Right ventricle myocardium superior (tissue), 1 donor: Measurements from ENCODE around the gene SAC3D1. TPM values are rescaled to one million over a fixed set of nuclear protein-coding genes. Genes with fewer than 3 reads are reported as not detected.
A peak's percentile ranks its signal among the peaks of the same experiment; 100 is the strongest.

Source experiments
- ATAC-seq: fragments of 200-7000 bp; cut with Tn5 transposase; one replicate; pipeline ENCODE4 v1.9.1; 2020; ENCODE audit warnings: mild to moderate bottlenecking; ENCODE audit not compliant: poor library complexity
- DNase-seq: peaks from one replicate; pipeline ENCODE4 v3.0.0-alpha.2; 2020
- intact Hi-C: fragments of 100-400 bp; cut with DNase I; formaldehyde crosslinking; loops from one replicate; pipeline ENCODE4 v1.11.2; 2022
- total RNA-seq: library from RNA; stranded (reverse); fragmentation: NEBNext Ultra II Directional; extraction: Animal tissue kit (Norgen Biotek cat#: 25700); gene quantifications from one replicate; pipeline ENCODE4 v1.2.1, GENCODE V29; 2021
- donor health status: DM: no; HTN: yes; CAD: no; lungs with severe emphysema.

SAC3D1 gene
- total RNA-seq, 1 donor from 2014 or later, result 7.8 TPM

DNA sequence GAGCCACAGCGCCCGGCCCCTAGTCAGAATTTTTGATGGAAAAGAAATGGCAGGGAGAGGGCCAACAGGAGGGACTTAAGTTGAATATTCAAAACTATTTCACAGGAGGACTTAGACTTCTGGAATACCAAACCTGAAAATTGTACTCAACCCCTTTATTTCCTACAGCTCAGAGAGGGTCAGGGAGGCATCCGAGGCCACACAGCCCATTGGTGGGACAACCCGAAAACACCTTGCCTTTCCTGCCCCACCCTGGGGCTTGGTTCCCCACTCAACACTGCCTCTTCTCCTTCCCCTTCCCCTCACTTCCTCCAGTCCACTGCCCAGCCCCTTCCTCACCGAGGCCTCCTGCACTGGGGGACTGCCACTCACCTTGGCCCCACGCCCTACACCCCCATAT lies 16.0 kb downstream of the SAC3D1 start:
- ATAC-seq (no peak), DNase-seq (no peak)
- intact Hi-C loops, result no loop called here

DNA sequence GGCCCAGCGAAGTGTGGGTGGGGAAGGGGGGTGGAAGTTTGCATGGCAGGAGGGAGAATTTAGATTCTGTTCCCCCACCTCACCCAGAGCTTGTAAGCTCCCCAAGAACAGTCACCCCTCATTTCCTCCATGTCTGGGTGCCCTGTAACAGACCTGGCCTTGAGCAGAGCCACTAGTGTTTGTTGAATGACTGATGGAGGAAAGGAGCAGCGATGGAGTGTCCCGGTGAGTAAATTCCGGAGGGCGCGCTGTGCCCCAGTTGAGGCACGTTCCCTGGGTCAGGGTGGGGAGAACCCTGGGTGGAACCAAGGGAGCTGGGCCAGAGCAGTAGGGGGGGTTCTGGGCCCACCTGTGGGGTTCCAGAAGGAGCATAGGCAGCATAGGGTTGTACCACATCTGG lies 16.5 kb downstream of the SAC3D1 start:
- no peak for DNase-seq
- intact Hi-C loops, result no loop called here
- no peak for ATAC-seq

DNA sequence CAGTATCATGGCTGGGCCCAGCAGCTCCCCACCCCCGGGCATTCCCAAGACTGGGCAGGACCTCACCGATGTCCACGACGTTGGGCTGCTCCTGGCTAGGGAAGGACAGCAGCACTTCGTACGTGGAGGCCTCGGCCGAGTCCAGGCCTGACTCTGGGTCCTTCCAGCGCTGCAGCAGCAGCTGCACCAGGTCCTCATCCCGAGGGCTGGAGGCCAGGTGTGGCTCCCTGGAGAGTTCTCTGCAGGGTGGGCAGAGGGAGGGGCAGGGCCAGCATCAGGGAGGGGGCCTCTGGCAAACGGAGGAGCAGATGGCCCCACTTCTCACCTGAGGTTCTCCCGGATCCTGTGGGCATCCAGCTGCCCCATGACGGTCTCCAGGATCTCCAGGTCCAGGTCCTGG lies 17.0 kb downstream of the SAC3D1 start:
- no peak for DNase-seq
- intact Hi-C loops, result no loop called here
- no peak for ATAC-seq

DNA sequence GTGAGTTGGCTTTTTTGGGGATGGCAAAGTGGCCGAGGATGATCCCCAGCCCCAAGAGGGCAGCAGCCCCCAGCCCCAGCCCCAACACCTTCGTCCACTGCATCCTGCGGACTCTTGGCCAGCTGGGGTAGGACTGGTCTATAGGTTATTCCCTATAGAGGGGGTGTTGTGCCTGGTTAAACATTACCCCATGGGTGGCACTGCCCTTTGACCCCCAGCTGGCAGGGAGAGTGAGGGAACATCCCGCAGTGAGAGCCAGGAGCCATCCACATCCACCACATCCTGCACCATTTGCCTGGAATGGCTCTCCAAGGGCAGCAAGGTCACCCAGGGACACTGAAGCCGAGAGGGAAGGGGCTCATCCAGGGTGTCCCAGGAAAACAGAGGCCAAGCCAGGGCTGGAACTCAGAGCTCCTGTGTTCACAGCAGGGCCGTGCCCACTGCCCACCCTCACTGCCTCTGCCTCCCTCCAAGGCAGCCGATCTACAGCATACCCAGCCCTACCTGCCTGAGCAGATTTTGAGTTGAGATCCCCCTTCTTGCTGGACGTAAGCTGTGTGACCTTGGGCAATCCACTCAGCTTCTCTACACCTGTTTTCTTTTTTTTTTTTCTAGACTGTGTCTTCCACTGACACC lies 17.5 kb downstream of the SAC3D1 start, which contains the start of gene NAALADL1:
NAALADL1 (minus strand) TSS at position 135 of the 636 bp plus-strand sequence; CDS start at position 103, 32 bp downstream.
- intact Hi-C loops, result no loop called here
- ATAC-seq, result no peak
- no peak for DNase-seq

DNA sequence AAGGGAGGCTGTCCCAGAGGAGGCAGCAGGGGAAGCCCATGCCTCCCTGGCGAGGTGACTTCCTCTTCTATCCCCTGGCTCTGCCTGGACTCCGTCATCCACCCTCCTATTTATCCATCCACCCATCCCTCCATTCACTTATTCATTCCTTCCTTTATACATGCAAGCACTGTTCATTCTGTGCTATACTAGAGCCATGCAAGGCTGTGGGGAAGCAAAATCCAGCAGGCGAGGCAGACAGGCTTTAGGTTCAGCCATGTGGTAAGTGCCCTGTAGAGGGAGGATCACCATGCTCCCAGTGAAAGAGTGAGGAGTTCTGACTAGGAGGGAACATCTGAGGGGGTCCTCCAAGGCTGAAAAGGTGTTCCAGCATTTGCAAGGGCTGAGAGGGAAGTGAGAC lies 18.5 kb downstream of the SAC3D1 start:
- no peak for ATAC-seq
- DNase-seq, result no peak
- intact Hi-C loops, result no loop called here

DNA sequence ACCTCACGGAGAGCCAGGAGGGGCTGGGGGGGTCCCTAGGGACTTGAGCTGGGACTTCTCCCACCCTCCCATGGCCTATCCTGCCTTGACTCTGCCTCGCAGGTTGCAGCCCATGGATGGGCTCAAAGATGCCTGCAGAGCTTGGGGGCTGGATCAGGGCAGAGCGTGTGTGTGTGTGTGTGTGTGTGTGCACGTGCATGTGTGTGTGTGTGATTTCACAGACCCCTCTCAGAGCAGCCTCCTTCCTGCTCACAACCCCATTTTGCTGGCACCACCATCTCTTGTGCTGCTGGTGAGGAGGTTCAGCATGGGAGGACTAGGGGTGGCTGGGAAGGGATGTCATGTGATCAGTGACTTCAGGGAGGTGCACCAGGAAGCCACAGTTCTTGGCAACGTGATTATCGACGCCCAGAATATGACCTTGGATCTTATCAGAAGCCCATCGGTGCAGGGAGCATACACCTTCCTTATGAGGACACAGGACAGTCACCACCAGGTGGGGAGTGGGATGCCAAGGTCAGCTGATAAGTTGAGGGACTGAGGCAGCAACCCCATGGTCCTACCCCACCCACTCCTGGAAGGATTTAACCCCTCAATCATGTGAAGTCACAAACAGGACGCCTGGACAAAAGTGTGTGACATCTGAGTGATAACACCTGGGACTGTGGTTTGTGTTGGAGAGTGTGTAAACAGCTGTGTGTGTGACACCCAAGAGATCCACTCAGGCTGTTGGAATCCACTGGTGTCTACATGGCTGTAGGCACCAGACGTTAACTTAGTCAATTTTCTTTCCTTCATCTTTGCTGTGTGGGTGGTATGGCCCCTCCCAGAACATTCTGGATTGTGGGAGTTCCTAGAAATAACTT lies 19.2 kb downstream of the SAC3D1 start:
- intact Hi-C loops, result no loop called here
- DNase-seq (no peak), ATAC-seq (no peak)

DNA sequence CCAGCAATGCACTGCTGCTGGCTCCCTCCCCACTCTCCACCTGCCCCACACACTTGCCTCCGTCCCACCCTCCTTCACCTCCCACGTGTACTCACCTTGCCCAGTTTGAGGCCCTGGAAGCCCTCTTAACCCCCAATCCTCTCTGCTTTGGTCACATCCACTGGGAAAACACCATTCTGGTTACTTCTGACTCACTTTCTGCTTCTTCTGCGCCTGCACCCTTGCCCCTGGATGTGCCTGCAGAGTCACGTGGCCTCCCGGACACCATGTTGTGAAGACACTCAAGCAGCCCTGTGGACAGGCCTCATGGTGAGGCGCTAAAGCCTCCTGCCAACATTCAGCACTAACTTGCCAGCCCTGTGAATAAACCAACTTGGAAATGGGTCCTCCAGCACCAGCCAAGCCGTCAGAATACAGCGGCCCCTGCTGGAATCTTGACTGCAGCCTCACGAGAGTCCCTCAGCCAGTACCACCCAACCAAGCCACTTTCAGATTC lies 20.0 kb downstream of the SAC3D1 start:
- intact Hi-C loops, result no loop called here
- ATAC-seq (no peak), DNase-seq (no peak)

DNA sequence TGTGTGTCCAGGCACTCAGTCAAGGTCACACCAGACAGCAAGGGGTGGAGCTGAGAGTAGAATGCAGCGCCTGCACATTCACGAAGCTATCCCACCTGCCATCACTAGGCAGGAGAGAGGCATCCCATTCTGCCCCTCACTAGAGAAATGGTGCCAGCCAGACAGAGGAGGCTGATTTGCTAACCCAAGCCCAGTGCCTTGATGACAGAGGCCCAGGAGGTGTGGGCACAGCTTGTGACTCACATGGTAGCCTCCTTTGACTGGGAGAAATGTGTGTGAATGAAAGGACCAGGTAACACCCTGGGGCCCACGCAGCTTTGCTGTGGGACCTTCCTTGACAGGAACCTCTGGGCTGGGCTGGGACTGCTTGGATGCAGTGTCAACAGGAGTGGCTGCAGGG lies 22.5 kb downstream of the SAC3D1 start:
- ATAC-seq (no peak), DNase-seq (no peak)

DNA sequence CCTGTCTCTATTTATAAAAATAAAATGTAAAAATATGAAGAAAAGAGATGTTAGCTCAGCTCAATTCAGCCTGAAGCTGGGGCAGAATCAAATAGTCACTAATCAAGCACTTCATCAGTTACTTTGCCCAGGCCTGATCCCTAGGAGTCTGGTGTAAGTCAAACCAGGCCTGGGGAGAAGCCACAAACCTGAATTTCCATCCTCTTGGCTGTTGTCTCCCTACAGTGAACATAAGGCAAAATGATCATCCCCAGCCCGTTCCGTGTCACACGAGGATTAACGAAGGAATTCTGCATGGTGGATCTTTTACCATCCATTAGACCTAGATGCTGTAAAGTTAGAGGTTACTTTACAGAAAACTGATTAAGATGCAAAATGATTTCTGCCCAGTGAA lies 23.8 kb downstream of the SAC3D1 start:
- ATAC-seq (no peak), DNase-seq (no peak)
- intact Hi-C loops, result no loop called here

More for the DNA sequence above, 22.5 kb downstream of the SAC3D1 start:
- intact Hi-C loops, result no loop called here

DNA sequence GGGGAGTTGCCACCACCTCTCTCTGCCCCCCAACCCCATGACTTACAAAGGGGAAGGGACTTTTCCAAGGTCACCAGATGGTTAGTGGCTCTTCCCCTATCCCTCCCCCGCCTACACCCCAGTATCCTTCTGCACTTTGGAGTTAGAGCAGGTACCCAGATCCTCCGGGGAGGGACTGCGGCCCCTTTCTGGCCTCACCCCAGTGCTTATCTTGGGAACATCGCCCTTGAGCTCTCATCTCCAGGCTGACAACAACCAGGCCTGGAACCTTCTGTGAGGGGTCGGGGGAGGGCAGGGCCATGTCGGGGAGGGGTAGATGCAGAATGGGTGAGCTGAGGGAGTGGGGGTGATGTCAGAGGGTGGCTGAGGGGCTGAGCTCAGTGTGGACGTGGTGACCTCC lies 24.8 kb downstream of the SAC3D1 start:
- DNase-seq (no peak), ATAC-seq (no peak)
- intact Hi-C loops, result no loop called here

DNA sequence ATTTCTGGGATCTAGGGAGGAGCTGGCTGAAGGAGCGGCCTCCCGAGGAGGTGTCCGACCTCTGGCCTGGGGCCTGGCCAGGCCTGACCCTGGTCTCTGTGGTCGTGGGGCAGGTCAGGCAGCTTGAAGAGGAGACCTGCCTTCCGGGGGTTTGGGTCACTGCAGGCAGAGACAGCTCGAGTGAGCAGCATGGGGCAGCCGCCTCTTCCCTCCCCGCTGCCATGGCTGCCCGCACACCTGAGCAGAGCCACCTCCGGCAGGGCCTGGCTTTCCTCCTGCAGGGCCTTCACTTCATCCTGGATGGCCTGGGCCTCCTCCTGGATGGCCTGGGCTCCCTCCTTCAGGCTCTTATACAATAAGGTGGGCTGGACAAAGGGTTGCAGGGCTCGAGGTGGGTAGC lies 25.3 kb downstream of the SAC3D1 start:
- ATAC-seq, result no peak
- DNase-seq, result no peak

DNA sequence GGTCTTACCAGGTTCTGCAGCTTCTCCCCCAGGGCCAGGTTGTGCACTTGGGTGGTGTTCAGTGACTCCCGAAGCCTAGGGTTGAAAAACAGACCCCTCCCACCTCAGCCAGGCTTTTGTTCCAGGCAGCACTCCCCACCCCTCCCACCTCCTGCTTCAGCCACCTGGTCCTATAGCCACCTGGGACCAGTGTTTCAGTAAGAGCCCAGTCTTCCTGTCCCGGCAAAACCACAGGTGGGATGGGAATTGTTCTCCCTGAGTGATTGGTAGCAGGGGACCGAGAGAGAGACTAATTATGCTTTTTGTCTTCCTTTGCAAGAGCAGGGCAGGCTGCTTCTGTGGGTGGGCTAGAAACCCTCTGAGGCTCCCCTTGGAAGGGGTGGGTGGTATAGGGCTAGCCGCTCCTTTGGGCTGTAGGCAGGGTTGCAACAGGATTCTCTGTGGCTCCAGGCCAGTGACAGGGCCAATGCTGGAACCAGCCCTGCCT lies 25.8 kb downstream of the SAC3D1 start:
- no peak for DNase-seq
- intact Hi-C loops, result no loop called here
- no peak for ATAC-seq

More for the DNA sequence above, 25.3 kb downstream of the SAC3D1 start:
- intact Hi-C loops, result no loop called here

DNA sequence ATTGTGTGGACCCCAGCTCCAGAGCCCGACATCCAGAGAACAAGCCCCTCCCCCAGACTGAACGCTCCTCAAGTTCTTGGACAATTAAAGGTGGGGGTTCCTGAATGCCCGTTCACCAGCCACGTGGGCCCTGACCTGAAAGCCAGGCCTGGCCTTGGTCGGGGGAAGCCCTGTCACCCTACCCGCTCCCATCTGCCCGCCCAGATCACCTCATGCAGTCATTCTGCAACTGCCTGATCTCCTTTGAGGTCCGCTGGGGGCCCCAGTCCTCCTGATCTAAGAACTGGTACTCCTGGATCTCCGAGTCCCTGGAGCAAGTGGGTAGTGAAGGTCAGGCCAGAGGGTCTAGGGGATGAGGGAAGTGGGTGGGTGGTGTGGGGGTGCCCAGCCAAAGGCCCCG lies 26.4 kb downstream of the SAC3D1 start:
- intact Hi-C loops, result no loop called here
- DNase-seq, result no peak
- ATAC-seq, result no peak

DNA sequence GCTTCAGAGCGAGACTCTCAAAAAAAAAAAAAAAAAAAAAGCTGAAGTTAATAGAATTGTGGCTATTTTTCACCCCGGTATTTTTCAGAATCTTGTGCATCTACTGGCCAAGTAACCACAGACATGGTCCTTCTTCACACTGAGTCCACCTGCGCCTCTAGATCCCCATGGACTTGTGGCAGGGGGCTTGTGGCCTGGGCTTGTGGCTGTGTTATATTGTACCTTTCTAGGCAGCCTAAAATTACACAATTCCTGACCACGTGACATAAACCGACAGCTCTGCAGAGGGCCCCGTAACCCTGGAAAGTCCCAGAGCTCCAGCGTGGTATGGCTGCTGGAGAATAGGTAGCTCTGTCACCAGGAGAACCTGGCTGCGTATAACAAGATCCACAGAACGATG lies 28.2 kb downstream of the SAC3D1 start:
- intact Hi-C loops, result no loop called here
- ATAC-seq (no peak), DNase-seq (no peak)

DNA sequence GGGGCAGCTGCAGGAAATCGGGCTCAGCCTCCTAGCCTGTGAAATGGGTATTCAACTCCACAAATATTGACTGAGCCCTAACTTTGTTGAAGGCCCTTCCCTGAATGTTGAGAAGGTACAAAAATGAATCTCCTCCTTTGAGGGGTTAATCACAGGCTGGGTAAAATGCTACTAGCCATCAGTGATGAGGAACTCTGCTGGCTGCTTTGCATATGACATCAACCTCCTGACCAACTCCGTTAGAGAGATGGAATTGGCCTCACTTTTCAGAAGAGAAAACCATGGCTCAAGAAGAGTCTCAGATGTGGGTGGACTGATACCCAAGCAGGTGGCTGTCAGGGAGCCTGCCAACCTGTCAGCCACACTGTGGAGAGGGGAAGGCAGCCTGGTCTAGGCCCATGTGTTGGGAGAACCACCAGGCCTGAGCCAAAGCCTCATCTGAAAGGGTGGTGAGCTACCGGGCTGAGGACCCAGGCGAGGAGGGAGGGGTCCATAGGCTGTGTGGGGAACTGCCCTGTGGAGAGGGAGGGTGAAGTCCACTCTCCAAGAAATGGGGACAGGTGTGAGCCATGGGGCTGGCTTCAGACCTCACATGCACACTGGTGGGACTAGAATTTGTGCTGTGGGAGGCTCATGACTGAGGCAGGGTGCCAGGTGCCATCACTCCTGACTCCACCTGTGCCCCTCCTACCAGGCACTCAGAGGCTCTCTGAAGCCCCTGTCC lies 31.1 kb downstream of the SAC3D1 start:
- intact Hi-C loops, result no loop called here
- DNase-seq, result no peak
- no peak for ATAC-seq

DNA sequence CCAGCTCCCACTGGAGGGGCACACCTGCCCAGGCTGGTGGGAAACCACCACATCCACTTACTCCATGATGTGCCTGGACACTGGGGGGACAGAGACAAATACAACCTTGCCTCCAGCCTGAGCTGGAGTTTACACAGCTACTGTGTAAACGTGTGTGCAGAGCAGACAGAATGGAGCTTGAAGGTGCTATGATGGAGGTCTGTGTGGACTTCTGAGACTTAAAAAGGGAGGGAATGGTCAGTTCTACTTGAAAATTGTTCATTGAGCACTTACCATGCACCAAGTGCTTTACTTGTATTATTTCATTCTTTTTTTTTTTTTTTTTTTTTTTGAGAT lies 31.6 kb downstream of the SAC3D1 start:
- ATAC-seq, result no peak
- DNase-seq, result no peak
- intact Hi-C loops, result no loop called here

DNA sequence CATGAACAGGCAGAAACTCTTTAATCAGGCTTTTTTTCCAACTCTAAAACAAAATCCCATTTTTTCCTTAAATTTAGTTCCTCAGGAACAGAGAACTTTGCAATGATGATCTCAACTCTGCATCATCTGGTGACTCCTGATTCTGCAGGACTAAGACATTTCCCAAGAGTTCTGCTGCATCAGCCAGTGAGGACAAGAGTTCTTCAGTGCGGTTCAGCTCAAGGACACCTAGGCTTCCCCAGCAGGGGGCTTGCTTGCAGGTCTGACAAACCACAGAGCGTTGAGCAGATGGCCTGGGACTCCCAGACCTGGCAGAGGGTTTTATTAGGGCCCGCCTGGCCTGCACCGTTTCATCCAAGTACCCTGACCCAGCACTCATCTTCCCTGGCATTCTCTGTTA lies 36.4 kb downstream of the SAC3D1 start:
- DNase-seq, result no peak
- intact Hi-C loops, result no loop called here

DNA sequence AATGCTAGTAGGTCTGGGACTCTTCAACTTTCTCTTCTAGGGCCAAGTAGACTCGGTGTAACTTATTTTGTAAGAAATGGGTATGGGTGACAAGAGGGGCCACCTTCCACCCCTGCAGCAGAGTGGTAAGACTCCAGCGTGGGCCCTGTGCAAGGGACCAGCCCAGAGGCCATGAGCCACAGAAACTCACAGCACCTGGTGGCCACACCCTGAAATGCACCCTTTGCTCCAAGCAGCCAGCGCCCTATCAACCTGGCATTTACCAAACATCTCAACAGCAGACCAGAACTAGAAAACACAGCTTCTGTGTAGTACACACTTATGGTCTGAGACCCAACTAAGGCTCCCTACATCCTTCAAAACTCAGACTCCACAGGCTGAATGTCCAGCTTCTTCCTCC lies 37.1 kb downstream of the SAC3D1 start:
- intact Hi-C loops, result no loop called here
- ATAC-seq (peak; percentile 65), DNase-seq (peak; percentile 60)

More for the DNA sequence above, 36.4 kb downstream of the SAC3D1 start:
- ATAC-seq, result no peak

DNA sequence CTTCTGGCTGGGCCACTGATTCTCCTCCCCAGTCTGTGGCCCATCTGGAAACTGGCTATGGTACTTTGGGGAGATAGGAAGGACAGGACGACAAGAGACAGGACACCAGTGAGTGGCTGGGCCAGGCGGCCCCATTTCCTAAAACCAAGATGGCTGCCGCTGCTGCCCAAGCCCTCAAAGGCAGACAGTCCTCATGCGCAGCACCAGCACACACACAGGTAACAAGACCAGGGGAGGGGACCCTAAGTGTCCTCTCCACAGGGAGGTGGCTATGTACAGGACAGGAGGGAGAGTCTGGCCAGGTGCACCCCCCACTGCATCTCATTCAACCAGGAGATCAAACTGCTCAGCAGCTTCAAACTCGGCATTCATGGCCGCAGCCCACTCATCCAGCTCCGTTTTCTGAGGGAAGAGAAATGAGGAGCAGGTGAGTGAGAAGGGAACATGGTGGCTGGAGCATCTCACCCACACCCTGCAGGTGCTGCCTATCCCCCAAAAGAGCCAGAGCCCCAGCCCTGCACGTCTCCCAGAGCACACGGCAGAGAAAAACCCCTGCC lies 37.9 kb downstream of the SAC3D1 start:
- DNase-seq (no peak), ATAC-seq (no peak)
- intact Hi-C loops, result no loop called here
